ENCODE results near the gene ERN1.

The ERN1 gene

GRCh38 chr17:64157669-64158180, 27.8 kb upstream of the ERN1 start:
- no peak for DNase-seq

GRCh38 chr17:64156670-64157069, 26.7 kb upstream of the ERN1 start:
- no peak for DNase-seq

GRCh38 chr17:64155751-64156544, 26.0 kb upstream of the ERN1 start:
- DNase-seq = no peak

GRCh38 chr17:64155129-64155528, 25.2 kb upstream of the ERN1 start:
- no peak for DNase-seq

- no peak for DNase-seq
Measured at GRCh38 chr17:64154717-64155116, 24.8 kb upstream of the ERN1 start.

GRCh38 chr17:64154313-64154695, 24.4 kb upstream of the ERN1 start:
- DNase-seq = no peak

- no peak for DNase-seq
Measured at GRCh38 chr17:64153565-64154312, 23.8 kb upstream of the ERN1 start.

GRCh38 chr17:64152428-64153125, 22.6 kb upstream of the ERN1 start:
- no peak for DNase-seq

GRCh38 chr17:64151016-64151368, 21.0 kb upstream of the ERN1 start:
- DNase-seq = no peak

- no peak for DNase-seq
Measured at GRCh38 chr17:64150237-64151015, 20.5 kb upstream of the ERN1 start.

GRCh38 chr17:64149196-64149595, 19.3 kb upstream of the ERN1 start:
- DNase-seq = no peak

GRCh38 chr17:64148699-64149098, 18.8 kb upstream of the ERN1 start:
- DNase-seq = no peak

GRCh38 chr17:64148017-64148631, 18.2 kb upstream of the ERN1 start:
- no peak for DNase-seq

GRCh38 chr17:64147110-64148016, 17.4 kb upstream of the ERN1 start:
- no peak for DNase-seq

- peak; percentile 25 for DNase-seq
Measured at GRCh38 chr17:64146418-64147109, 16.6 kb upstream of the ERN1 start.

GRCh38 chr17:64145751-64146417, 15.9 kb upstream of the ERN1 start:
- peak; percentile 98 for DNase-seq

GRCh38 chr17:64145375-64145750, 15.4 kb upstream of the ERN1 start:
- no peak for DNase-seq

- no peak for DNase-seq
Measured at GRCh38 chr17:64139542-64139941, 9.6 kb upstream of the ERN1 start.

GRCh38 chr17:64138441-64138840, 8.5 kb upstream of the ERN1 start:
- DNase-seq = no peak

GRCh38 chr17:64135000-64135399, 5.1 kb upstream of the ERN1 start:
- no peak for DNase-seq

Measured in NCI-H526 treated with DMSO at 0.1 percent for 48 hours (cell line).